Tibial nerve (tissue), 4 donors: Measurements from ENCODE around the gene C9.

Source experiments
- CTCF ChIP-seq, 5 experiments: fragments of 200-600 bp in 3 of 5; fragments of 450-650 bp in 2 of 5; sonication (generic) in 3 of 5; IDR thresholded peaks; one replicate each; pipeline ENCODE4 v1.5.1; 2016 to 2019; ENCODE audit warnings: antibody characterized with exemption in 5 of 5, mild to moderate bottlenecking in 3 of 5, moderate library complexity in 2 of 5
- EP300 ChIP-seq, 2 donors: sonication (generic); formaldehyde crosslinking; IDR thresholded peaks; one replicate each; pipeline ENCODE4 v1.6.1; 2017; ENCODE audit warnings: antibody characterized with exemption in 2 of 2, mild to moderate bottlenecking in 1 of 2

- TF ChIP-seq CTCF (IDR thresholded peaks at IDR 0.05) (no peak), EP300 (IDR thresholded peaks at IDR 0.05) (no peak)
Measured at GRCh38 chr5:39412721-39413394, 48.6 kb upstream of the C9 start.
